Progenitor cell of endocrine pancreas (in vitro differentiated cells): ENCODE results near the gene ADRM1. TPM values are rescaled to one million over a fixed set of nuclear protein-coding genes. Genes with fewer than 3 reads are reported as not detected.

ENCODE experiments used
- DNase-seq: peaks from one replicate; pipeline ENCODE4 v3.0.0; 2021; ENCODE audit warnings: low spot score; ENCODE audit not compliant: unreplicated experiment
- H3K27ac Mint-ChIP-seq: 2 replicates; pipeline ENCODE4 v1.8.0; 2021; ENCODE audit warnings: mild to moderate bottlenecking, moderate library complexity, mixed read lengths
- H3K27me3 Mint-ChIP-seq: 2 replicates; pipeline ENCODE4 v1.8.0; 2021; ENCODE audit warnings: mixed read lengths
- H3K36me3 Mint-ChIP-seq: 2 replicates; pipeline ENCODE4 v1.8.0; 2022; ENCODE audit warnings: mixed read lengths; ENCODE audit not compliant: insufficient read depth
- H3K4me1 Mint-ChIP-seq: 2 replicates; pipeline ENCODE4 v1.8.0; 2021; ENCODE audit warnings: low read depth, mixed read lengths
- H3K4me3 Mint-ChIP-seq: 2 replicates; pipeline ENCODE4 v1.8.0; 2021; ENCODE audit warnings: low read depth, mild to moderate bottlenecking, moderate library complexity, mixed read lengths
- H3K9me3 Mint-ChIP-seq: 2 replicates; pipeline ENCODE4 v1.8.0; 2021; ENCODE audit warnings: low read depth, mixed read lengths
- total RNA-seq: library from RNA; stranded (reverse); gene quantifications from 2 replicates; pipeline ENCODE4 v1.2.1, GENCODE V29; 2021
- TF ChIP-seq, protein P1 (sequence below): fragments of 200-600 bp; sonication (generic); IDR thresholded peaks from one replicate; pipeline ENCODE4 v1.5.0; 2021; ENCODE audit warnings: antibody characterized with exemption, mild to moderate bottlenecking; ENCODE audit not compliant: unreplicated experiment

Gene ADRM1
- total RNA-seq, 1 donor from 2014 or later: 66.2 TPM

DNA sequence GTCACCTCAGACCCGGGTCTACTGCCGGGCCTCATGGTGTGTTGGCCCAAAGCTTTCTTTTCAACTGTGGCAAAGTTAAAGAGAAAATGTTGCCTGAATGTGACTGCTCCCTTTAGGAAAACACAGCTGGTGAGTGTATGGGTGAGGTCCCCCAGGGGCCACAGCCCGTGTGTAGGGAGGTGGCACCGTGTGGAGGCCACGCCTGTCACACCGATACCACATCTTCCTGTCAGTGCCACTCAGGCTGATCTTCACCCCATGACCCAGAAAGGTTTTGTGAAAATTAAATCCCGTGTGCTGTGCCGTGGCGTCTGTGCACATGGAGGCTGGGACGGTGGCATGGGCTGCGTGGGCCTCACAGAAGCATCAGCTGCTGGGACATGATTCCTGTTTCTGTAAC, 10.7 kb upstream of the ADRM1 start:
- Mint-ChIP-seq H3K4me3 (no peak overlapping the region), H3K27me3 (no peaks in the 10 kb centered on the region), H3K4me1 (no peaks in the 10 kb centered on the region), H3K9me3 (no peaks in the 10 kb centered on the region), H3K36me3 (peaks cover 19% of the 10 kb centered on the region), H3K27ac (peak overlapping the region; percentile 37)
- DNase-seq: no peak
- TF ChIP-seq, protein P1, sequence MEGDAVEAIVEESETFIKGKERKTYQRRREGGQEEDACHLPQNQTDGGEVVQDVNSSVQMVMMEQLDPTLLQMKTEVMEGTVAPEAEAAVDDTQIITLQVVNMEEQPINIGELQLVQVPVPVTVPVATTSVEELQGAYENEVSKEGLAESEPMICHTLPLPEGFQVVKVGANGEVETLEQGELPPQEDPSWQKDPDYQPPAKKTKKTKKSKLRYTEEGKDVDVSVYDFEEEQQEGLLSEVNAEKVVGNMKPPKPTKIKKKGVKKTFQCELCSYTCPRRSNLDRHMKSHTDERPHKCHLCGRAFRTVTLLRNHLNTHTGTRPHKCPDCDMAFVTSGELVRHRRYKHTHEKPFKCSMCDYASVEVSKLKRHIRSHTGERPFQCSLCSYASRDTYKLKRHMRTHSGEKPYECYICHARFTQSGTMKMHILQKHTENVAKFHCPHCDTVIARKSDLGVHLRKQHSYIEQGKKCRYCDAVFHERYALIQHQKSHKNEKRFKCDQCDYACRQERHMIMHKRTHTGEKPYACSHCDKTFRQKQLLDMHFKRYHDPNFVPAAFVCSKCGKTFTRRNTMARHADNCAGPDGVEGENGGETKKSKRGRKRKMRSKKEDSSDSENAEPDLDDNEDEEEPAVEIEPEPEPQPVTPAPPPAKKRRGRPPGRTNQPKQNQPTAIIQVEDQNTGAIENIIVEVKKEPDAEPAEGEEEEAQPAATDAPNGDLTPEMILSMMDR: no peak

DNA sequence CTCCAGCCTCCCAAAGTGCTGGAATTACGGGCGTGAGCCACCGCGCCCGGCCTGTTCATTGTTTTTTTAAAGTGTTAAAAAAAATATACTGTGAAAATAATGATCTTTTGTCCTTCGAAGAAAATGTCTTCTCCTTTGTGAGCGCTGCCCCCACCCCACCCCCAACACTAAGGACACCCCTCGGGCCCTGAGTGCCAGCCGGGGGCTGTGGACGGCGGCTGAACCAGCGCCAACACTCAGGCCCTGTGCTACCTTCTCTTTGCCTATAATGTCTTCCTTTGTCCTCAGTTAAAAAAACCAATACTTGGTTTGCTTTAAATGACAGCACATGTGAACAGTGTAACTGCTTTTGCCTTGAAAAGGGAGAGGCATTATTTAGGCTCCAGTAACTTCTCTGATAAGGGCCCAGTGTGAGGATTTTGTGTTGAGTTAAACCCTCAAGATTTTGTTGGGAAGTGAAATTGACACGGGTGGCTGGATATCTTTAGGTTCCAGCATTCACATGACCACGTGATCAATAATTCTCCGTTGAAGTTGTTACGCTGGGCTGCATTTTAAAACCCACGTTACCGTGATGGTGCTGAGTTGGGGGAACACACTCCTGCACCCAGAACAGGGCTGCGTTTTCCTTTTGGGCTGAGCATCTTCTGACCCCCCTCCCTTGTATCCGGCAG, 9.5 kb upstream of the ADRM1 start:
- Mint-ChIP-seq H3K36me3 (peaks cover 19% of the 10 kb centered on the region), H3K4me1 (no peaks in the 10 kb centered on the region), H3K4me3 (no peak overlapping the region), H3K27me3 (no peaks in the 10 kb centered on the region), H3K9me3 (no peaks in the 10 kb centered on the region), H3K27ac (no peak overlapping the region)
- TF ChIP-seq, protein P1: no peak
- DNase-seq: no peak

DNA sequence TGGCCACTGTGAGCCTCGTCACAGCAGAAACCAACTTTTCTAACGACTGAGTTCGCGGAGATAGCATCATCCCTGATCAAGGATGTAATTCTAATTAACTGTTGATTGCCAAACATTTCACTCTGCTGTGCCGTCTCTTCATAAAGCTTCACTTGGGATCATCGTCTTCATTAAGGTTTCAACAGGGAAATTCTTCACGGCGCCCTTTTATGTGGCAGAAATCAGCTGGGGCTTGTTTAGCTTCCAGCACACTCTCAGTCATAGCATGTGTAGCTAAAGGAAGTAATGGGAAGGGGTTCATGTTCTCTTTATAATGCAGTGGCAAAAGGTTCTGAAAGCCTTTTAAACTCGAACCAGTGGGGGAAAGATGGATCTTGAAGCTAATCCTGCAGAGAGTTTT, 8.9 kb upstream of the ADRM1 start:
- DNase-seq: no peak
- peaks cover 19% of the 10 kb centered on the region for H3K36me3 Mint-ChIP-seq
- H3K9me3 Mint-ChIP-seq: no peaks in the 10 kb centered on the region
- H3K4me3 Mint-ChIP-seq: no peak overlapping the region
- no peak overlapping the region for H3K27ac Mint-ChIP-seq
- TF ChIP-seq, protein P1: no peak
- no peaks in the 10 kb centered on the region for H3K4me1 Mint-ChIP-seq
- no peaks in the 10 kb centered on the region for H3K27me3 Mint-ChIP-seq

DNA sequence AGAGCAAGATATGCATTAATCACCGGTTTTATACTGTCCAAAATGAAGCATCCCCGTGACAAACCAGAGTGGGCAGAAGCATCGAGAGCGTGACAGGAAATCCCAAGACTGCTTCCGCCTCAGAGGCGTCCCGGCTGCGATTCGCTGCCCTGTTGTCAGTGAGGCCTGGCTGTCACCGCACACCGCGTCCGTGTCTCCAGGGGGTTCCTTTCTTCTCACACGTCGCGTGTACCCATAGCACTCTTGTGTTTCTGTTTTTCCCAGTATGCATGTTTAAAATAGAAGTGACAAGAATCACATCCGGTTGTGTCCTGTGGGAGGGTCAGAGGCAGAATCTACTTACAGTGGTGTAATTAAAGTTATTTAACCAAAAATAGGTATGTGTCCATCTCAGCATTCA, 8.3 kb upstream of the ADRM1 start:
- no peaks in the 10 kb centered on the region for H3K9me3 Mint-ChIP-seq
- no peak overlapping the region for H3K27ac Mint-ChIP-seq
- no peaks in the 10 kb centered on the region for H3K27me3 Mint-ChIP-seq
- TF ChIP-seq, protein P1: no peak
- H3K4me3 Mint-ChIP-seq: no peak overlapping the region
- DNase-seq: no peak
- peaks cover 18% of the 10 kb centered on the region for H3K36me3 Mint-ChIP-seq
- H3K4me1 Mint-ChIP-seq: no peaks in the 10 kb centered on the region

DNA sequence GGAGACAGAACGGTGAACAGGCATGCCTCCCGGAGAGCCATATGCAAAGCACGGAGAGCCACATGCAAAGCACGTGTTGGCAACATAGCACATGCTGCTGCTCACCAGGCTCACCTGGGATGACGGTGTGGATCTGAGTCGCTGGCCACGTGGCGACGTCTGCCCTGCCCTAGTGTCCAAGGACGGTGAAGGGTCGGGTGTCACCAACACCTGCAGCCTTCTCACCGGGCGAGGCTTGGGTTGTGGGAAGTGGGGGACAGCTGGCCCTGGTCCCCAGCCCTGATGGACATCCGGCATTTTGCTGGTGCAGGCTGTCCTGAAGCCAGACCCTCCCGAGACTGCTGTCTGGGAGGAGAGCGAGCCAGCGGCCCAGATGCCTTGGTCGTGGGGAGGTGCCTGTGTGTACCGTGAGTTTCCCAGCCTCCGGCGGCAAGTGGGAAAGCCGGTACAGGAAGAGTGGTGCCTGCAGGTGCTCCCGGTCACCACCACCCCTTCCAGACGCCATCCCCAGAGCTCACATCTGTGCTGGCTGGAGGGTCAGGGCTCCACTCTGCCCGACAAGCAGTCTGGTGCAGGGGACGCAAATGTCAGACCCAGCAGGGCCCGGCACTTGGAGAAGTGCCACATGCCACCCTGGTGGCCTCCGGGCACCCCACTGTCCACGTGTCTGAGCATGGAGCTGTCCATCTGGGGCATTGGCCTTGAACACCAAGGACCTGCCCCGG, 5.9 kb upstream of the ADRM1 start:
- no peaks in the 10 kb centered on the region for H3K27me3 Mint-ChIP-seq
- DNase-seq: no peak
- peaks cover 14% of the 10 kb centered on the region for H3K36me3 Mint-ChIP-seq
- H3K4me1 Mint-ChIP-seq: peaks cover under 1% of the 10 kb centered on the region
- no peak overlapping the region for H3K4me3 Mint-ChIP-seq
- TF ChIP-seq, protein P1: no peak
- no peak overlapping the region for H3K27ac Mint-ChIP-seq
- H3K9me3 Mint-ChIP-seq: no peaks in the 10 kb centered on the region
